Liver (tissue), 9 donors: ENCODE results near the gene SMYD3. TPM values are rescaled to one million over a fixed set of nuclear protein-coding genes. Genes with fewer than 3 reads are reported as not detected.

ENCODE experiments used
- DNase-seq: peaks from one replicate; pipeline ENCODE4 v3.0.0-alpha.2; 2017; ENCODE audit warnings: low spot score
- H3K27ac ChIP-seq, 2 donors: one replicate each; pipeline ENCODE4 v1.7.0; 2013; ENCODE audit warnings: inconsistent platforms in 2 of 2, low read length in 2 of 2, control low read depth in 1 of 2, low read depth in 1 of 2, mild to moderate bottlenecking in 1 of 2
- H3K27me3 ChIP-seq, 4 donors: one replicate each; pipeline versions ENCODE4 v1.6.1 to v1.7.0; 2013; ENCODE audit warnings: low read length in 3 of 4, inconsistent platforms in 1 of 4, mild to moderate bottlenecking in 1 of 4, moderate library complexity in 1 of 4; ENCODE audit not compliant: control insufficient read depth in 4 of 4, insufficient read depth in 4 of 4
- H3K36me3 ChIP-seq, 4 donors: one replicate each; pipeline versions ENCODE4 v1.6.1 to v1.7.0; 2013; ENCODE audit warnings: low read length in 3 of 4, mild to moderate bottlenecking in 3 of 4, low read depth in 1 of 4, moderate library complexity in 1 of 4; ENCODE audit not compliant: control insufficient read depth in 4 of 4, insufficient read depth in 3 of 4
- H3K4me1 ChIP-seq, 4 donors: one replicate each; pipeline versions ENCODE4 v1.6.1 to v1.7.0; 2013; ENCODE audit warnings: low read length in 3 of 4, mild to moderate bottlenecking in 3 of 4, moderate library complexity in 1 of 4; ENCODE audit not compliant: control insufficient read depth in 4 of 4, insufficient read depth in 4 of 4
- H3K4me3 ChIP-seq, 3 donors: one replicate each; pipeline versions ENCODE4 v1.6.1 to v1.7.0; 2013; ENCODE audit warnings: low read length in 3 of 3, control low read depth in 1 of 3, low read depth in 1 of 3, mild to moderate bottlenecking in 1 of 3
- H3K9ac ChIP-seq, 2 donors: one replicate each; pipeline ENCODE4 v1.7.0; 2013; ENCODE audit warnings: low read length in 2 of 2, mild to moderate bottlenecking in 2 of 2, moderate library complexity in 2 of 2, control low read depth in 1 of 2, low read depth in 1 of 2
- H3K9me3 ChIP-seq, 4 donors: one replicate each; pipeline versions ENCODE4 v1.6.1 to v1.7.0; 2013; ENCODE audit warnings: low read length in 3 of 4; ENCODE audit not compliant: control insufficient read depth in 4 of 4
- ATF3 ChIP-seq: IDR thresholded peaks from 2 replicates; pipeline ENCODE4 v1.6.1; 2016; ENCODE audit warnings: antibody characterized with exemption
- CTCF ChIP-seq: fragments of 150-350 bp; IDR thresholded peaks from 2 replicates; pipeline ENCODE4 v1.5.1; 2017; ENCODE audit warnings: improper control_type of control experiment, low read depth, low read length; ENCODE audit not compliant: missing input control
- EGR1 ChIP-seq, 2 donors: IDR thresholded peaks; 2 replicates each; pipeline ENCODE4 v1.6.1; 2016 to 2018; ENCODE audit warnings: antibody characterized with exemption in 2 of 2, low read depth in 2 of 2
- FOXA1 ChIP-seq: IDR thresholded peaks from 2 replicates; pipeline ENCODE4 v1.6.1; 2016; ENCODE audit warnings: antibody characterized with exemption
- FOXA2 ChIP-seq: IDR thresholded peaks from 2 replicates; pipeline ENCODE4 v1.6.1; 2016; ENCODE audit warnings: antibody characterized with exemption
- GABPA ChIP-seq, 2 donors: IDR thresholded peaks in 1 of 2; conservative IDR thresholded peaks in 1 of 2; 2 replicates each; pipeline ENCODE4 v1.6.1; 2016; ENCODE audit warnings: antibody characterized with exemption in 2 of 2, mild to moderate bottlenecking in 1 of 2, moderate library complexity in 1 of 2
- HNF4A ChIP-seq, 2 donors: conservative IDR thresholded peaks; 2 replicates each; pipeline ENCODE4 v1.6.1; 2016; ENCODE audit warnings: antibody characterized with exemption in 2 of 2, mild to moderate bottlenecking in 2 of 2
- HNF4G ChIP-seq: IDR thresholded peaks from 2 replicates; pipeline ENCODE4 v1.6.1; 2016; ENCODE audit warnings: antibody characterized with exemption
- JUND ChIP-seq, 2 donors: IDR thresholded peaks; 2 replicates each; pipeline ENCODE4 v1.6.1; 2016; ENCODE audit warnings: antibody characterized with exemption in 2 of 2
- MAX ChIP-seq: IDR thresholded peaks from 2 replicates; pipeline ENCODE4 v1.6.1; 2016; ENCODE audit warnings: antibody characterized with exemption
- NR2F2 ChIP-seq: IDR thresholded peaks from 2 replicates; pipeline ENCODE4 v1.6.1; 2016; ENCODE audit warnings: antibody characterized with exemption
- RAD21 ChIP-seq, 2 donors: IDR thresholded peaks; 2 replicates each; pipeline ENCODE4 v1.6.1; 2016; ENCODE audit warnings: antibody characterized with exemption in 2 of 2, mild to moderate bottlenecking in 2 of 2
- REST ChIP-seq: IDR thresholded peaks from 2 replicates; pipeline ENCODE4 v1.6.1; 2016; ENCODE audit warnings: antibody characterized with exemption, mild to moderate bottlenecking
- RXRA ChIP-seq, 2 donors: IDR thresholded peaks; 2 replicates each; pipeline ENCODE4 v1.6.1; 2017 to 2018; ENCODE audit warnings: antibody characterized with exemption in 2 of 2, mild to moderate bottlenecking in 1 of 2
- SP1 ChIP-seq: IDR thresholded peaks from 2 replicates; pipeline ENCODE4 v1.6.1; 2018; ENCODE audit warnings: antibody characterized with exemption, mild to moderate bottlenecking
- TAF1 ChIP-seq: conservative IDR thresholded peaks from 2 replicates; pipeline ENCODE4 v1.6.1; 2016; ENCODE audit warnings: antibody characterized with exemption, mild to moderate bottlenecking
- YY1 ChIP-seq: IDR thresholded peaks from 2 replicates; pipeline ENCODE4 v1.6.1; 2016; ENCODE audit warnings: antibody characterized with exemption, mild to moderate bottlenecking
- ZBTB33 ChIP-seq: IDR thresholded peaks from 2 replicates; pipeline ENCODE4 v1.6.1; 2016; ENCODE audit warnings: antibody characterized with exemption
- WGBS: extraction: QIAGEN DNeasy Blood & Tissue Kit; methylation state at CpG from one replicate; pipeline ENCODE4 v1.1.7; 2013; 5-methylcytosine and 5-hydroxymethylcytosine counted together
- polyA plus RNA-seq, 2 donors: library from polyadenylated mRNA; stranded (reverse) in 1 of 2; unstranded in 1 of 2; fragments of 200-250 nt in 1 of 2; fragments of >200 nt in 1 of 2; fragmentation: Nextera tagmentation in 1 of 2; extraction: Ambion mirVana in 1 of 2; gene quantifications; one replicate each; pipeline versions ENCODE4 v1.2.1 to v1.2.3, GENCODE V29; 2013 to 2015
- total RNA-seq, 2 donors: library from RNA; depleted of rRNA; stranded (reverse); fragments of >200 nt; gene quantifications; one replicate each; pipeline ENCODE4 v1.2.3, GENCODE V29; 2014
- donor health status: healthy.
- donor health status: healthy.
- donor health status: healthy.
- donor health status: healthy.
- donor health status: healthy.

Gene SMYD3
- total and polyA plus RNA-seq, 4 donors, result 3.1 to 9.1 (median 8.0) TPM

GRCh38 chr1:246351721-246352120, 155.4 kb downstream of the SMYD3 start:
- 98% methylated on average over 5 of the region's 5 CpGs for WGBS
- Histone ChIP-seq H3K27ac (no peak overlapping the region), H3K4me3 (no peak overlapping the region), H3K9ac (no peak overlapping the region), H3K27me3 (no peaks in the 10 kb centered on the region), H3K9me3 (no peaks in the 10 kb centered on the region), H3K4me1 (no peaks in the 10 kb centered on the region), H3K36me3 (no peaks in the 10 kb centered on the region)
- TF ChIP-seq FOXA2, result no peak
- TF ChIP-seq SP1, result no peak
- TF ChIP-seq NR2F2, result no peak
- TF ChIP-seq FOXA1, result no peak
- no peak for TF ChIP-seq RAD21 (IDR thresholded peaks at IDR 0.05)
- TF ChIP-seq ZBTB33, result no peak
- TF ChIP-seq YY1, result no peak
- no peak for TF ChIP-seq JUND (IDR thresholded peaks at IDR 0.05)
- TF ChIP-seq RXRA (IDR thresholded peaks at IDR 0.05), result no peak
- no peak for TF ChIP-seq HNF4A (conservative IDR thresholded peaks at IDR 0.05)
- TF ChIP-seq CTCF, result no peak
- no peak for TF ChIP-seq ATF3
- no peak for TF ChIP-seq GABPA (IDR thresholded peaks at IDR 0.05 in 1 of 2, conservative IDR thresholded peaks at IDR 0.05 in 1 of 2)
- no peak for TF ChIP-seq EGR1 (IDR thresholded peaks at IDR 0.05; ENCODE audit: low read depth in 2 of 2)
- no peak for TF ChIP-seq REST
- TF ChIP-seq MAX, result no peak
- TF ChIP-seq HNF4G, result no peak
- TF ChIP-seq TAF1, result no peak
- no peak for DNase-seq
